Measurements from ENCODE around the gene LSAMP.
A peak's percentile ranks its signal among the peaks of the same experiment; 100 is the strongest.
"Not testable (repeated sequence)": the region's sequence is repeated elsewhere in the genome, so short reads cannot be mapped to it uniquely, and the experiment has no call there.

LSAMP gene

GRCh38 chr3:115823083-115823482 lies 622.2 kb downstream of the LSAMP start:
- no peak for DNase-seq

- DNase-seq, result no peak
Measured at GRCh38 chr3:115822579-115822978, 622.7 kb downstream of the LSAMP start.

GRCh38 chr3:115819785-115820384 lies 625.4 kb downstream of the LSAMP start:
- DNase-seq, result peak; percentile 41 to 58

GRCh38 chr3:115814778-115815380 lies 630.4 kb downstream of the LSAMP start:
- DNase-seq, result peak; percentile 75 to 81

GRCh38 chr3:115814006-115814405 lies 631.3 kb downstream of the LSAMP start:
- DNase-seq, result no peak

GRCh38 chr3:115808816-115809215 lies 636.5 kb downstream of the LSAMP start:
- DNase-seq, result no peak

GRCh38 chr3:115808244-115808643 lies 637.0 kb downstream of the LSAMP start:
- DNase-seq, result no peak

GRCh38 chr3:115806501-115806900 lies 638.8 kb downstream of the LSAMP start:
- DNase-seq, result no peak

GRCh38 chr3:115805520-115805919 lies 639.8 kb downstream of the LSAMP start:
- no peak for DNase-seq

GRCh38 chr3:115804713-115805119 lies 640.6 kb downstream of the LSAMP start:
- no peak for DNase-seq

- no peak for DNase-seq
Measured at GRCh38 chr3:115804200-115804599, 641.1 kb downstream of the LSAMP start.

GRCh38 chr3:115803661-115804060 lies 641.6 kb downstream of the LSAMP start:
- no peak for DNase-seq

GRCh38 chr3:115800489-115801075 lies 644.7 kb downstream of the LSAMP start:
- no peak for DNase-seq

- DNase-seq, result not testable (repeated sequence)
Measured at GRCh38 chr3:115800065-115800464, 645.2 kb downstream of the LSAMP start.

GRCh38 chr3:115792206-115792955 lies 652.9 kb downstream of the LSAMP start:
- peak; percentile 6 to 10 for DNase-seq

GRCh38 chr3:115791271-115792153 lies 653.8 kb downstream of the LSAMP start:
- not testable (repeated sequence) for DNase-seq

- DNase-seq, result peak; percentile 40 to 61
Measured at GRCh38 chr3:115790759-115791158, 654.5 kb downstream of the LSAMP start.

GRCh38 chr3:115789481-115789880 lies 655.8 kb downstream of the LSAMP start:
- DNase-seq, result no peak

- DNase-seq, result no peak
Measured at GRCh38 chr3:115788921-115789470, 656.3 kb downstream of the LSAMP start.

- DNase-seq, result no peak
Measured at GRCh38 chr3:115787818-115788217, 657.5 kb downstream of the LSAMP start.

- DNase-seq, result no peak
Measured at GRCh38 chr3:115785782-115786181, 659.5 kb downstream of the LSAMP start.
